Nephron (organoid): ENCODE results near the gene STMN3.

ENCODE experiments used
- H3K27ac Mint-ChIP-seq, 3 experiments: 2 replicates each; pipeline ENCODE4 v1.8.0; 2020; ENCODE audit warnings: mixed read lengths in 3 of 3, mild to moderate bottlenecking in 2 of 3, moderate library complexity in 1 of 3
- H3K27me3 Mint-ChIP-seq: 2 replicates; pipeline ENCODE4 v1.8.0; 2021; ENCODE audit warnings: low read depth, mild to moderate bottlenecking, moderate library complexity, mixed read lengths
- H3K36me3 Mint-ChIP-seq: 2 replicates; pipeline ENCODE4 v1.8.0; 2020; ENCODE audit warnings: low read depth, mixed read lengths
- H3K4me1 Mint-ChIP-seq: 2 replicates; pipeline ENCODE4 v1.8.0; 2020; ENCODE audit warnings: mixed read lengths
- H3K4me3 Mint-ChIP-seq, 3 experiments: 2 replicates each; pipeline ENCODE4 v1.8.0; 2020; ENCODE audit warnings: mild to moderate bottlenecking in 3 of 3, mixed read lengths in 3 of 3, moderate library complexity in 2 of 3
- H3K9me3 Mint-ChIP-seq: 2 replicates; pipeline ENCODE4 v1.8.0; 2020; ENCODE audit warnings: mixed read lengths
- CTCF ChIP-seq, 3 experiments: fragments of 200-600 bp; sonication (generic); IDR thresholded peaks; one replicate each; pipeline ENCODE4 v1.5.0; 2021; ENCODE audit warnings: antibody characterized with exemption in 3 of 3; ENCODE audit not compliant: unreplicated experiment in 3 of 3

The STMN3 gene

GRCh38 chr20:63689046-63690002 is 36.1 kb upstream of the STMN3 start:
- no peaks in the 10 kb centered on the region for H3K9me3 Mint-ChIP-seq
- peaks cover 8% of the 10 kb centered on the region for H3K36me3 Mint-ChIP-seq
- no peak for TF ChIP-seq CTCF (IDR thresholded peaks at IDR 0.05; ENCODE audit: unreplicated experiment in 3 of 3)
- H3K27ac Mint-ChIP-seq = no peak overlapping the region
- no peaks in the 10 kb centered on the region for H3K4me1 Mint-ChIP-seq
- H3K4me3 Mint-ChIP-seq = no peak overlapping the region
- H3K27me3 Mint-ChIP-seq = no peaks in the 10 kb centered on the region

GRCh38 chr20:63688228-63689045 is 35.2 kb upstream of the STMN3 start:
- no peak overlapping the region for H3K4me3 Mint-ChIP-seq
- H3K4me1 Mint-ChIP-seq = no peaks in the 10 kb centered on the region
- no peak for TF ChIP-seq CTCF (IDR thresholded peaks at IDR 0.05; ENCODE audit: unreplicated experiment in 3 of 3)
- H3K27me3 Mint-ChIP-seq = no peaks in the 10 kb centered on the region
- peaks cover 7% of the 10 kb centered on the region for H3K36me3 Mint-ChIP-seq
- H3K27ac Mint-ChIP-seq = no peak overlapping the region
- no peaks in the 10 kb centered on the region for H3K9me3 Mint-ChIP-seq

- no peak for TF ChIP-seq CTCF (IDR thresholded peaks at IDR 0.05; ENCODE audit: unreplicated experiment in 3 of 3)
- H3K27ac Mint-ChIP-seq = no peak overlapping the region
- H3K36me3 Mint-ChIP-seq = peaks cover 7% of the 10 kb centered on the region
- H3K27me3 Mint-ChIP-seq = no peaks in the 10 kb centered on the region
- H3K9me3 Mint-ChIP-seq = no peaks in the 10 kb centered on the region
- no peaks in the 10 kb centered on the region for H3K4me1 Mint-ChIP-seq
- no peak overlapping the region for H3K4me3 Mint-ChIP-seq
Observed at GRCh38 chr20:63687419-63688178, 34.4 kb upstream of the STMN3 start.

- Mint-ChIP-seq H3K9me3 (no peaks in the 10 kb centered on the region), H3K27me3 (no peaks in the 10 kb centered on the region), H3K27ac (peak overlapping the region in 1 of 3 experiments; percentile 45), H3K4me1 (no peaks in the 10 kb centered on the region), H3K4me3 (no peak overlapping the region), H3K36me3 (peaks cover 4% of the 10 kb centered on the region)
- TF ChIP-seq CTCF (IDR thresholded peaks at IDR 0.05; ENCODE audit: unreplicated experiment in 3 of 3) = no peak
Observed at GRCh38 chr20:63686492-63687321, 33.5 kb upstream of the STMN3 start.

- Mint-ChIP-seq H3K4me3 (no peak overlapping the region), H3K9me3 (no peaks in the 10 kb centered on the region), H3K4me1 (no peaks in the 10 kb centered on the region), H3K36me3 (peaks cover 4% of the 10 kb centered on the region), H3K27ac (peak overlapping the region in 1 of 3 experiments; percentile 45), H3K27me3 (no peaks in the 10 kb centered on the region)
- no peak for TF ChIP-seq CTCF (IDR thresholded peaks at IDR 0.05; ENCODE audit: unreplicated experiment in 3 of 3)
Observed at GRCh38 chr20:63686094-63686491, 32.9 kb upstream of the STMN3 start.
